ENCODE data around the gene POLL. TPM values are rescaled to one million over a fixed set of nuclear protein-coding genes. Genes with fewer than 3 reads are reported as not detected.

Gene POLL
- total RNA-seq, 2 donors from 2014 or later, result 51.8 to 59.3 TPM

- H3K27ac ChIP-seq (ENCODE audit: low read depth, low read length), result no peak overlapping the region
- peaks cover 49% of the 10 kb centered on the region for H3K4me1 Mint-ChIP-seq
- peaks cover 42% of the 10 kb centered on the region for H3K4me1 ChIP-seq (ENCODE audit: control insufficient read depth, insufficient read depth, low read length)
- WGBS, 2 experiments (ENCODE audit: insufficient coverage in 1 of 2, insufficient read length in 1 of 2), result 77 to 90% methylated on average over 7 to 9 of the region's 9 CpGs
- no peak for TF ChIP-seq CTCF (conservative IDR thresholded peaks at IDR 0.05)
- peak overlapping the region; percentile 18 for H3K9ac ChIP-seq (ENCODE audit: extremely low read depth, low read length, poor library complexity, severe bottlenecking)
- peak; percentile 52 for DNase-seq
- no peaks in the 10 kb centered on the region for H3K27me3 ChIP-seq (ENCODE audit: control insufficient read depth, insufficient read depth, low read length, poor library complexity, severe bottlenecking)
- H3K4me3 Mint-ChIP-seq, result no peak overlapping the region
- no peaks in the 10 kb centered on the region for H3K9me3 ChIP-seq (ENCODE audit: control insufficient read depth, low read length)
- H3K9me3 Mint-ChIP-seq, result no peaks in the 10 kb centered on the region
- no peaks in the 10 kb centered on the region for H3K27me3 Mint-ChIP-seq (ENCODE audit: insufficient read depth)
- peaks cover 26% of the 10 kb centered on the region for H3K36me3 Mint-ChIP-seq (ENCODE audit: low read depth)
- H3K36me3 ChIP-seq (ENCODE audit: control insufficient read depth, insufficient read depth, low read length), result peaks cover 32% of the 10 kb centered on the region
- H3K27ac Mint-ChIP-seq, result peak overlapping the region; percentile 85
- no peak overlapping the region for H3K4me3 ChIP-seq (ENCODE audit: low read length)
Observed at GRCh38 chr10:101616415-101617101, 28.5 kb upstream of the POLL start.

DNA sequence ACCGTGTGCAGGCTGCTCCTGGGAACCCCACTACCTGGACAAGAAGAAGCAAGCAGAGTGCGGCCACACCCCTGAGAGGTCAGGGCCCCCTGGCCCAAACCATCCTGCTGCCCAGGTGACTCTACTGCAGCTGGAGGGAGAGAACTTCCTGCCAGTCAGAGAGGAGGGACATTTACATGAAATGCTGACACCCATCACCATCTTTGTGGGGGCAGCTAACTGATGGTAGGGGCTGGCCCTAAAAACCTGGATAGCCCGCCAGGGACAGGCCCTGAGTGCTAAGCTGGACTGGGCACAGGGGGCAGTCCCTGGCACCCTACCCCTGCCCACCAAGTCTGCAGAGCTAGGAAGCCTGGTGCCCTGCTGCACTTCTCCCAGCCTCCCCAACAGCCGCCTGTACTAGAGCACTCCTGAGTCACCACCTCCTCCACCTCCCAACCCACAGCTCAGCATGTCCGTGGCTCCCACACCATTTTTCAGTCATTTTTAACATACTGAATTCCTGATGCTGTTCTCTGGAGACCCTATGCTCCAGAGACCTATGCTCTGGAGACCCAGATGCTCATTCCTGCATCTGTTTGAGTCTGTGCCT is 27.6 kb upstream of the POLL start:
- Histone ChIP-seq H3K27ac (ENCODE audit: low read depth, low read length) (no peak overlapping the region), H3K36me3 (ENCODE audit: control insufficient read depth, insufficient read depth, low read length) (peaks cover 35% of the 10 kb centered on the region), H3K9ac (ENCODE audit: extremely low read depth, low read length, poor library complexity, severe bottlenecking) (no peak overlapping the region), H3K27me3 (ENCODE audit: control insufficient read depth, insufficient read depth, low read length, poor library complexity, severe bottlenecking) (no peaks in the 10 kb centered on the region), H3K4me1 (ENCODE audit: control insufficient read depth, insufficient read depth, low read length) (peaks cover 41% of the 10 kb centered on the region), H3K9me3 (ENCODE audit: control insufficient read depth, low read length) (no peaks in the 10 kb centered on the region), H3K4me3 (ENCODE audit: low read length) (no peak overlapping the region)
- DNase-seq, result no peak
- Mint-ChIP-seq H3K27ac (peak overlapping the region; percentile 64), H3K9me3 (no peaks in the 10 kb centered on the region), H3K27me3 (ENCODE audit: insufficient read depth) (no peaks in the 10 kb centered on the region), H3K4me3 (no peak overlapping the region), H3K36me3 (ENCODE audit: low read depth) (peaks cover 30% of the 10 kb centered on the region), H3K4me1 (peaks cover 47% of the 10 kb centered on the region)
- 90 to 96% methylated on average over 2 to 5 of the region's 5 CpGs for WGBS, 2 experiments (ENCODE audit: insufficient coverage in 1 of 2, insufficient read length in 1 of 2)
- no peak for TF ChIP-seq CTCF (conservative IDR thresholded peaks at IDR 0.05)

DNA sequence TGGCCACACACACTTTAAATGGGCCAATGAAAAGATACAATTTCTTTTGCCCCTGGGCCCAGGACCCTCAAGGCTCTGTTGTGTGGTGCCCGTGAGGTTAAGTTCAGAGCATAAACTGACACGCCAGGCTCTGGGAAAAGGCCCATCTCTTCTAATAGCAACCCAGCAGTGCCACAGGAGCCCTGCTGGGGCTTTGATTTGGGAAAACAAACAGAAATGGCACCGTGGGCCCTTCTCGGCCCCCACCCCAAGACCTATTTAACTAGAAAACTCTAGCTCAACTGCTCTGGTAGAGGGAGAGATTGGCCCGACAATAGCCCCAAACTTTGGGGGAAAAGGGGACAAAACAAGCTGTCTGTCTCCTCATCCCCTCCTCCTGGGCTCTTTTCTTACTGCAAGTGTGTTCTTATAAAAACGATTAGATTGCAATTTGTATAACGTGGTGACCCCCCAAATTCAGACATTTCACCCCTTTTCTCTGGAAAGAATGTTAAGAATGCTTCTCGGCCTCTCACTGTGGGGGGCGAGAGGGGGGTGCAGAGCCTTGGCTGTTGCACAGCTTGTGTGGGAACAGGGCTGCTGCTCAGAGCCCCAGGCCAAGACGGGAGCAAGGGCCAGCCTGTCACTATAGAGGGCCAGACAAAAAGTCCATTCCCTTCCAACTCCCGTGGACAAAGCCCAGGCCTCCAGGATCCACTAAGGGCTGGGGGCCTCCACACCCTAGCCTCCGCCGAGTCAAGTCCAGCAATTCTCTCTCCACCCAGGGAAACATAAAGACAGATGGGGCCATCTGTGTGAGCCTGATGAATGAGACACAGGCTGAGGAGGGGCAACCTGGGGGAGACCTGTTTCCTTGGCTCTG is 26.8 kb upstream of the POLL start:
- no peaks in the 10 kb centered on the region for H3K9me3 ChIP-seq (ENCODE audit: control insufficient read depth, low read length)
- DNase-seq, result peak; percentile 76
- no peaks in the 10 kb centered on the region for H3K9me3 Mint-ChIP-seq
- H3K36me3 ChIP-seq (ENCODE audit: control insufficient read depth, insufficient read depth, low read length), result peaks cover 42% of the 10 kb centered on the region
- no peak overlapping the region for H3K9ac ChIP-seq (ENCODE audit: extremely low read depth, low read length, poor library complexity, severe bottlenecking)
- no peaks in the 10 kb centered on the region for H3K27me3 ChIP-seq (ENCODE audit: control insufficient read depth, insufficient read depth, low read length, poor library complexity, severe bottlenecking)
- H3K4me1 Mint-ChIP-seq, result peaks cover 40% of the 10 kb centered on the region
- peaks cover 40% of the 10 kb centered on the region for H3K4me1 ChIP-seq (ENCODE audit: control insufficient read depth, insufficient read depth, low read length)
- H3K27ac Mint-ChIP-seq, result peak overlapping the region; percentile 64
- H3K27ac ChIP-seq (ENCODE audit: low read depth, low read length), result no peak overlapping the region
- peaks cover 32% of the 10 kb centered on the region for H3K36me3 Mint-ChIP-seq (ENCODE audit: low read depth)
- TF ChIP-seq CTCF (conservative IDR thresholded peaks at IDR 0.05), result peak; percentile 40
- H3K27me3 Mint-ChIP-seq (ENCODE audit: insufficient read depth), result no peaks in the 10 kb centered on the region
- H3K4me3 ChIP-seq (ENCODE audit: low read length), result no peak overlapping the region
- WGBS, 2 experiments (ENCODE audit: insufficient coverage in 1 of 2, insufficient read length in 1 of 2), result 24 to 65% methylated on average over 4 to 13 of the region's 13 CpGs
- no peak overlapping the region for H3K4me3 Mint-ChIP-seq
